HEK293 (cell line): ENCODE data around the gene ERMP1.

Experiments
- REPIN1 ChIP-seq: fragments of 450-650 bp; formaldehyde crosslinking; IDR thresholded peaks from 2 replicates; pipeline ENCODE4 v1.5.1; 2017; ENCODE audit warnings: missing biosample characterization, missing genetic modification characterization, low read depth
- SP2 ChIP-seq: fragments of 450-650 bp; formaldehyde crosslinking; IDR thresholded peaks from 2 replicates; pipeline ENCODE4 v1.5.1; 2016; ENCODE audit warnings: missing biosample characterization, missing genetic modification characterization

- TF ChIP-seq SP2 (no peak), REPIN1 (no peak)
Measured at GRCh38 chr9:5870020-5870339, 37.1 kb upstream of the ERMP1 start.
